ENCODE results near the gene KRT3.

KRT3 gene

DNA sequence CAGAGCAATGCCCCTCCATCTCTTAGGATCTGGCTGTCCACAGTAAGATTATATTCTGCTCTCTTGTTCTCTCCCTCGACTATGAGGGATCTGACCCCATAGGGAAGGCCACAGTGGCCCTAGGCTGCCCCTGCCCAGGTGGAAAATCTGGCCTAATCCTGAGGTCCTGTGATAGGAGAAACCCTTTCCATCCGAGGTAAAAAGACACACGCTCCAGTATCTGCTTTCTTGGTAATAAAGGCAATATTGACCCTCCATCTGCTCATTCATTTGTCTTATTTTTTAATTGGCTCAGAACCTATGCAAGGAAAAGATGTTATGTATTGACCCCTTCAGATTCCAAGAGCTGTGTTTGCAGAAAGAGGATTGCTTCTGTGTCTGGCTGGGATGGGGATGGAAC is 28.5 kb downstream of the KRT3 start:
- TF ChIP-seq CREB1 (IDR thresholded peaks at IDR 0.05; ENCODE audit: low read depth) = no peak
- no peak for TF ChIP-seq TEAD4 (IDR thresholded peaks at IDR 0.05)

DNA sequence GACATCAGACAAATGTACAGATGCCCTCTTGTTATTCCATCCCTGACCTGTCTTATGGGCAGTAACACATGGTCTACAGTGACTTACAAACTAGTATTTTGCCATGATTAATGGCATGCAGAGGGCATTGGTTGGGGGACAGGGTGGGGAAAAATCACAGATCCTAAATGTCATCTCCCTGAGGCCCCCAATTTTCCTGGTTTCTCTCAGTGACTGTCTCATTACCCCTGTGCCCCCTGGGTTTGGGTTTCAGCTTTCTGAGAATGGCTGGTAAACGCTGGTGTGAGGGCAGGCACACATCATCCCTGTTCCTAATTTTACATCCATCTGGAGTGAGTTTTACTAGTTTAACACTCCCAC is 28.9 kb downstream of the KRT3 start:
- TF ChIP-seq TAF1 (IDR thresholded peaks at IDR 0.05; ENCODE audit: low read depth) (no peak), EGR1 (IDR thresholded peaks at IDR 0.05) (no peak), TEAD4 (IDR thresholded peaks at IDR 0.05) (no peak), RAD21 (IDR thresholded peaks at IDR 0.05; ENCODE audit: low read depth) (no peak)

DNA sequence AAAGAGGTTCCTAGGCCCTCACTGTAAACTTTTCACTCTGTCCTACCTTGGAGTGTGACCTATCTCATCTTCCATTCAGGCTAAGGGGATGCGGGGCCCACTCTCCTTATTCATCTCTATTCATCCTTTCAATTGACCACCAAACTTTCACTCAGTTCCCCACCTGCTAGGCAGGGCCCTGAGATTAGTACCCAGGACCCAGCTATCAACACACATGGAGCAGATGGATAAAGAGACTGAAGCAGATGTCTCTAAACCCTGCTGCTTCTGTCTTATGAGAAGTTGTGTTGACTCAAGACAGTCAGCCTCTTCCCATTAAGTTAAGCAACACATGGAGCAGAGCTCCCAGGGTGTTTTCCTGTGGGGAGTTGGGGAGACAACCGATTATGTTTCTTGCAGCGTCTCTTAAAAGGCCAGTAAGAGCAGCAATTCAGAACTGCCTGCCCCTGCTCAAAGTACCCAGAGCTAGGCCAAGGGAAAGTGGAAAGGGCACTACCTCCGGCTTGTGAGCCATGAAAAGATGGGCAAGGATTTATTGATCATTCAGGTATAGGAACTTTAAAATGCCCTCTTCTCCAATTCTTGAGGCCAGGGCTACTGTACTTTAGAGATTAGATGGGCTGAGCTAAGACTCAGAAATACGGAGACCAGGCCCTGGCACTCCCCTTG is 29.4 kb downstream of the KRT3 start:
- TF ChIP-seq ZBTB7A (IDR thresholded peaks at IDR 0.05; ENCODE audit: low read depth) (no peak), NFIC (IDR thresholded peaks at IDR 0.05) (no peak), USF1 (IDR thresholded peaks at IDR 0.05) (no peak), CEBPB (IDR thresholded peaks at IDR 0.05) (no peak), TAF1 (IDR thresholded peaks at IDR 0.05; ENCODE audit: low read depth) (no peak), RAD21 (IDR thresholded peaks at IDR 0.05; ENCODE audit: low read depth) (no peak), REST (IDR thresholded peaks at IDR 0.05; ENCODE audit: low read depth) (no peak), EP300 (IDR thresholded peaks at IDR 0.05; ENCODE audit: borderline replicate concordance) (no peak), TCF12 (IDR thresholded peaks at IDR 0.05; ENCODE audit: low read depth) (no peak), YY1 (IDR thresholded peaks at IDR 0.05; ENCODE audit: low read depth) (no peak), EGR1 (IDR thresholded peaks at IDR 0.05) (no peak), FOXM1 (IDR thresholded peaks at IDR 0.05; ENCODE audit: borderline replicate concordance, low read depth) (no peak), CREB1 (IDR thresholded peaks at IDR 0.05; ENCODE audit: low read depth) (no peak), TEAD4 (IDR thresholded peaks at IDR 0.05) (no peak)
- TF ChIP-seq, protein P1, sequence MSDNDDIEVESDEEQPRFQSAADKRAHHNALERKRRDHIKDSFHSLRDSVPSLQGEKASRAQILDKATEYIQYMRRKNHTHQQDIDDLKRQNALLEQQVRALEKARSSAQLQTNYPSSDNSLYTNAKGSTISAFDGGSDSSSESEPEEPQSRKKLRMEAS (IDR thresholded peaks at IDR 0.05) = no peak

DNA sequence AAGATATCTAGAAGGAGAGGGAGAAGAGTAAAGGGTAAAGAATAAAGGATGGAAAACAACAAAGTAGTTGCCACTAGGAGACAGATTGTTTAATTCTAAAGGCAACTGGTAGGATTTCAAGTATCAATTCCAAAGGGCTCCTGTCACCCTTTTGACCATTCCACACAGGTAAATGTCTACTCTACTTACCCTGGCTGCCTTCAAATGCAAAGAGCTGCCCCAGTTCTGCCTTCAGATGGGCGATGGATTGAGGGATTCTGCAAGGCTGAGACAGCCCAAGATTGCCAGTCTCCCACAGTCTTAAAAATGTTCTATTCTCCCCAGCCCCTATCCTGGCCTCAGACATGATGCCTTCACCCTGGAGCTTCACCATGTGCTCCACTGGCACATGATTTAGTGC is 30.2 kb downstream of the KRT3 start:
- TF ChIP-seq RAD21 (IDR thresholded peaks at IDR 0.05; ENCODE audit: low read depth) = no peak
- TF ChIP-seq TCF12 (IDR thresholded peaks at IDR 0.05; ENCODE audit: low read depth) = no peak

DNA sequence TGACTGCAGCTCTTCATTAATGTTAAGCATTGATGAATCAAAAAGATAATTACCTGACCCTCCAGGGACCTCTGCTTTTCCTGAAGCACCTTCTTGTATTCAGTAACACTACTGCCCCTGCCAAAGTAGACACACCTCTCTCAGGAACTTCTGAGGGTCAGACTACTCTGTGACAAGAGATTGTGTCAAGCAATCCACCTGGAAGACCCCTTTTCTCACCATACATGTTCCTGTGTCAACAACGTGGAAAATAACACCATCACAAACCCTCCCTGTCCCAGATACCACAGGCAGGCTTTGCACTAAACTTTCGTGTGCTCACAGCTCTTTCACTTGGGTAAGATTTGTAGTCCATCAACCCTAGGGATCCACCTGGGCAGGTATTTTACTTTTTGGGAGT is 31.9 kb downstream of the KRT3 start:
- no peak for TF ChIP-seq CREB1 (IDR thresholded peaks at IDR 0.05; ENCODE audit: low read depth)
- TF ChIP-seq TAF1 (IDR thresholded peaks at IDR 0.05; ENCODE audit: low read depth) = no peak
- TF ChIP-seq YY1 (IDR thresholded peaks at IDR 0.05; ENCODE audit: low read depth) = no peak

DNA sequence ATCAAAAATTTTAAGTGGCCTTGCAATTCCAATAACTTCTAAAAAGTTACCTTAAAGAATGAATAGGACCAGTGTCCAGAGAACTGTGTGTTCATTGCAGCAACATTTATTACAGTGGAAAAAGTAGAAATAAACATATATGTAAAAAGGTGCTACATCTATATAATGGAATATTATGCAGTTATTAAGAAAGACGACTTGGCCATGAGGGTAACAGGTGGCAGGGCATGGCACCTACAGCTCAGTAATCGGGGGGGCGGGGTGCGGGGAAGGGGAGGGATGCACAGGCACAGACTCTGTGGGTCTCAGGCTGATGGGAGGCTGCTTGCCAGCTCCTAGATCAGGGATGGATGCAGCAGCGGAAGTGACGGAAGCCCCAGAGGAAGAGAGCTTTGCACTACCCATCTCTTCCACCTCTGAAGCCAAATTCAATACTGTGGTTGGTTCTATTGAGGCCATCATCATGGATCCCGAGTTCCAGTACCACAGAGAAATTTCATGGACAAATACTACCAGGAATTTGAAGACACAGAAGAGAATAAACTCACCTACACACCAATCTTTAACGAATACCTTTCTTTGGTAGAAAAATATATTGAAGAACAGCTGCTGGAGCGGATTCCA is 32.8 kb downstream of the KRT3 start:
- TF ChIP-seq EGR1 (IDR thresholded peaks at IDR 0.05) (no peak), REST (IDR thresholded peaks at IDR 0.05; ENCODE audit: low read depth) (no peak), YY1 (IDR thresholded peaks at IDR 0.05; ENCODE audit: low read depth) (no peak), TEAD4 (IDR thresholded peaks at IDR 0.05) (no peak), USF1 (IDR thresholded peaks at IDR 0.05) (no peak), CEBPB (IDR thresholded peaks at IDR 0.05) (no peak), TCF12 (IDR thresholded peaks at IDR 0.05; ENCODE audit: low read depth) (no peak), FOXM1 (IDR thresholded peaks at IDR 0.05; ENCODE audit: borderline replicate concordance, low read depth) (no peak), EP300 (IDR thresholded peaks at IDR 0.05; ENCODE audit: borderline replicate concordance) (no peak), ZBTB7A (IDR thresholded peaks at IDR 0.05; ENCODE audit: low read depth) (no peak), NFIC (IDR thresholded peaks at IDR 0.05) (no peak)
- TF ChIP-seq, protein P1 (IDR thresholded peaks at IDR 0.05) = no peak

- TF ChIP-seq YY1 (IDR thresholded peaks at IDR 0.05; ENCODE audit: low read depth) (no peak), NFIC (IDR thresholded peaks at IDR 0.05) (no peak), RAD21 (IDR thresholded peaks at IDR 0.05; ENCODE audit: low read depth) (no peak), EP300 (IDR thresholded peaks at IDR 0.05; ENCODE audit: borderline replicate concordance) (no peak), ZBTB7A (IDR thresholded peaks at IDR 0.05; ENCODE audit: low read depth) (no peak)
These were observed 34.1 kb downstream of the KRT3 start for GRCh38 chr12:52761802-52762201.

Data from Ishikawa (cell line).